HG03575 (cell line): ENCODE results near the gene GFPT1.
"Not testable (repeated sequence)": the region's sequence is repeated elsewhere in the genome, so short reads cannot be mapped to it uniquely, and the experiment has no call there.

Experiments used
- ATAC-seq: cut with Tn5 transposase; IDR thresholded peaks from one replicate; pipeline ENCODE4 v1.9.1; 2021; ENCODE audit not compliant: unreplicated experiment, insufficient number of reproducible peaks, low FRiP score; ENCODE audit errors: extremely low read depth

The GFPT1 gene

GRCh38 chr2:69386789-69387734, at the start of gene GFPT1:
Gene GFPT1, minus strand, starts transcription at chr2:69387227. Its CDS starts 156 bp downstream, at chr2:69387071.
- ATAC-seq, result no peak

- ATAC-seq, result no peak
Observed at GRCh38 chr2:69436596-69436937, 49.5 kb upstream of the GFPT1 start.

GRCh38 chr2:69434753-69435152, 47.7 kb upstream of the GFPT1 start:
- no peak for ATAC-seq

GRCh38 chr2:69429491-69430183, 42.6 kb upstream of the GFPT1 start:
- no peak for ATAC-seq

GRCh38 chr2:69428981-69429380, 42.0 kb upstream of the GFPT1 start:
- ATAC-seq, result no peak

- no peak for ATAC-seq
Observed at GRCh38 chr2:69424419-69424818, 37.4 kb upstream of the GFPT1 start.

GRCh38 chr2:69422198-69422597, 35.2 kb upstream of the GFPT1 start:
- ATAC-seq, result no peak

- not testable (repeated sequence) for ATAC-seq
Observed at GRCh38 chr2:69419111-69419510, 32.1 kb upstream of the GFPT1 start.

- no peak for ATAC-seq
Observed at GRCh38 chr2:69416147-69416546, 29.1 kb upstream of the GFPT1 start.

GRCh38 chr2:69411120-69411519, 24.1 kb upstream of the GFPT1 start:
- ATAC-seq, result no peak

GRCh38 chr2:69405306-69405705, 18.3 kb upstream of the GFPT1 start:
- ATAC-seq, result no peak

GRCh38 chr2:69400121-69400520, 13.1 kb upstream of the GFPT1 start:
- no peak for ATAC-seq

- no peak for ATAC-seq
Observed at GRCh38 chr2:69397234-69397633, 10.2 kb upstream of the GFPT1 start.

GRCh38 chr2:69395866-69396265, 8.8 kb upstream of the GFPT1 start:
- no peak for ATAC-seq

- no peak for ATAC-seq
Observed at GRCh38 chr2:69393963-69394362, 6.9 kb upstream of the GFPT1 start.

- no peak for ATAC-seq
Observed at GRCh38 chr2:69390471-69390870, 3.4 kb upstream of the GFPT1 start.

- no peak for ATAC-seq
Observed at GRCh38 chr2:69390001-69390400, 3.0 kb upstream of the GFPT1 start.

- no peak for ATAC-seq
Observed at GRCh38 chr2:69389271-69389670, 2.2 kb upstream of the GFPT1 start.

- ATAC-seq, result no peak
Observed at GRCh38 chr2:69387770-69388481, 899 bp upstream of the GFPT1 start.

- ATAC-seq, result no peak
Observed at GRCh38 chr2:69386360-69386759, 667 bp downstream of the GFPT1 start.
